GM15510 (cell line): ENCODE measurements around the gene RIPK4.

Source experiments
- POLR2A ChIP-seq: IDR thresholded peaks from 3 replicates; pipeline ENCODE4 v1.6.1; 2011; ENCODE audit warnings: borderline replicate concordance; ENCODE audit not compliant: insufficient read length; ENCODE audit errors: extremely low read depth

The RIPK4 gene

DNA sequence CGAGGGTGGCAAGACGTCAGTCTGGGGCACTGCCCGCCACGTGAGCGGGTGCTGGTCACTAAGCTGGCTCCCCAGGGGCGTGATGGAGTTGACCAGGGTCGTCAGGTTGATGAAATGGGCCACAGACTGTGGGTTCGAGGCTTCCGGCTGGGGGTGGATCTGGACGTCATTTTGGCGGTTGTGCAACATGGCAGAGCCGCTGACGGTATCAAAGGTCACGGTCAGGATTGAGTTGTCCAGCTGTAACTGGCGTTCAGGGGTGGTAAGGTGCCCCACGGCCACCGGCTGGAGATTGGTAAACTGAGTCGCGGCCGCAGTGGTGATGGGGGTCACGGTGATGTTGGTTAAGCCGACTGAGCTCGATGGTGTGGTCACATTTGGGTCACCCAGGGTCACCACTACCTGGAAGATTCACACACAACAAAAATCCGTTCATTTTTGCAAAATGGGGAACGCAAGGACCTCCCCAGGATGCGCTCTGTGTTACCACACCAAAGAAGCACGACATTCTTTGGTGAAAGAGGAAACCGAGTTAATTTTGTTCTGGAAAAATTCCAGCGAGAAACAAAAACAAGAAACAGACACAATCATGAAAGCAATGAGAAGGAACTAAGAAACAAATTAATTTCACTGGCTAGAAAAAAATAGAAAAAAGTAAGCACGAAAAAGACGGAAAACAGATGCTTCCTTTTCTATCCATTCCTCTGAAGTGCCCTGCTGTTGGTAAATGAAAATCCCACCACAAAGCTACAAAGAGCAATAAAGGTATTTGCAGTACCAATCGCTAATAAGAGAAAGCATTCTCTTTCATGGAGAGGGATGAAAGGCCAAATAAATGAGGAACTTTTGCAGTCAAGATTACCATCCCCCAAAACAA lies 34.7 kb upstream of the RIPK4 start:
- TF ChIP-seq POLR2A = no peak

DNA sequence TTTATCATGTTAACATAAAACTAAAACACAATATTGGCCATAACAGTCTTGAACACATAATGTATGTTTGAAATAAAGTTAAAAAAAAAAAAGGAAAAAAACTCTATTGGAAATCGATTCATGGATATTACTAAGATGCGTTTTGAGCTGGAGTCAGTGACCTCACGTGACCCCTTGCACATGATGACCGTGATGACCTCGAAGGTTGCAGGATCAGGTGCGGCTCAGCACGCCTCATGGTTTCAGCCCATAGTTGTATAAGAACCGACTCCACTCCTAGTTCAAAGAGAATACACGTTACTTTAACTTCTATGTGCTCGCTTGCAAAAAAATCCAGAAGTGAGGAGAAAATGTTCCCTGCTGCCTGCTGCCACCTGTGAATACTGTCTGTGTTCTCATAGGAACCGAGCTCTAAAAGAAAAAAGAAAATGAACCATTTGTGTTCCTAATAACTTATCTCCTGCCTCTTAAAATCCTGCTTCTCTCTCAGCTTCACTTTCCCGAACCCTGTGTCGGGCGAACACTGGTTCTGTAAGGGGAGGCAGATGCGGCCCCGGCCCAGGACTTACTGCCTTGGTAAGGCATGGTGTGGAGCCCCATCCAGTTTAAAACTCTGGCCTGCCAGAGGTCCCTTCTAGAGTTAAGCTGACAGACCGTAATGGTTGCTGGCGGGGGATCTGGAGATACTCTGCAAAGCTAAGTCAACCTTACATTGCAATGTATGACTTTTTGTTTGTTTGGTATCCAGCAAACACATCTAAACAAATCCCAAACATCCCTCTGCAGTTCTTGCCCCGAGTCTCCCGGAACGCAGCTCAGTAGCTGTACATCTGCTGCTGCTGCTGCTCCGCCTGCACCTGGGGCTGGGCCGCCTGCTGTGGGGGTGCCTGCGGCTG lies 33.8 kb upstream of the RIPK4 start:
- TF ChIP-seq POLR2A = no peak

DNA sequence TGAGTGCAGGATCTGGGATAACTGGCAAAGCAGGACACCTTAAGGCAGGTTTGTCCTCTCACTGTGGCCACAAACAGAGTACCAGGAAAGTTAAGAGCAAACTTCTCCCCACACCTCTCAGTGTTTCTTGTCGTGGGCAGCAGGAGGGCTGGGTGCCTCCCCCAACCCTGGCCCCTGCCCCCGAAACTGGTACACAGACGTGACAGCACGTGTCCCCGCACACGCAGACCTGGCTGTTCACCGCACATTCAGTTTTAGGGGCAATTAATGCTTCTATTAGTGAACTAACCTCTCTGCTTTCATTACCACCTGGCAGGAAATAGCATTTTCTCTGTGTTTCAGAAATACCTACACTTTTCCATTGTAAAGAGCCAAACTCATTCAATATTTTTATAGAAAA lies 32.9 kb upstream of the RIPK4 start:
- TF ChIP-seq POLR2A = no peak

DNA sequence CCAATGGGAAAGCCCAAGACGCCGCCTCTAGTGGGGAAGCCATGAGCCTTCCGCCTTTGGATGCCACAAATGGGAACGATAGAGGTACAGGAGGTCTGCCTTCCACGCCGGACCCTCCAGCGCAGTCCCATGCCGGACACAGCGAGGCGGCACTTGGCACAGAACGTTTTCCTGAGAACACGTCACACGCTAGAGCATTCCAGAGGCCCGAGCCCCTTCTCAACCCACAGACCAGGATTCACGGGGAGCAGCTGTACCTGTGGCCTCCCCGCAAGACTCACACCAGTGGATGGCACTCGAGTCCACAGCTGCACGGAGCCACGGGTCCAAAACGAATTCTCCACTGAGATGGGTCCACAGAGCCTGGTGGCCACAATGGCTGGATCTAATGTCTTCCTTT lies 31.5 kb upstream of the RIPK4 start:
- no peak for TF ChIP-seq POLR2A

DNA sequence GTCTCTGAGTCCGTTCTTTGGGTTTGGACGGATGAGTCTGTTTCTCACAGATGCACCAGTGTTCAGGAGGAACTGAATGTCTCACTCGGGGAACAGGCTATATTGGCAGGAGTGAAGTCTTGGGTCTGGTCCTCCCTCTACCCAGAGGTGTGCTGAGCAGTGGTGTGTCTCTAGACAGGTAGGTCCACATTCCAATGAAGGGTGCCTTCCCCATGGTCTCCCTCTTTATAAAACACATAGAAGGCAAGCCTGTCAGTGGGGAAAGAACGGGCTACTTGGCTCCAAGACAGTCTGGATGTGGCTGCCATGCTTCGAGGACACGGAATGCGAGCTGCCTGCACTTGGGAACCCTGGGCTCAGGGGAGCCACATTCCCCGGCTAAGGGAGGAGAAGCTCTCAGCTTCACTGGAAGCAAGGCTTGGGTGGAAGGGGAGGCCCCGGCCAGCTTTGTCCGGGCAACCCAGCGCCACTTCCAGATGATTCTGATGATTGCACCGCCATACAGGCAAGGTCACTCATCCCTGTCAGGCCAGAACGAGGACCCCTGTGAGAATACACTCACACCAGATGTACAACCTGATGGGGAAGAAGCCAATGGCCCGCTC lies 29.7 kb upstream of the RIPK4 start:
- no peak for TF ChIP-seq POLR2A

DNA sequence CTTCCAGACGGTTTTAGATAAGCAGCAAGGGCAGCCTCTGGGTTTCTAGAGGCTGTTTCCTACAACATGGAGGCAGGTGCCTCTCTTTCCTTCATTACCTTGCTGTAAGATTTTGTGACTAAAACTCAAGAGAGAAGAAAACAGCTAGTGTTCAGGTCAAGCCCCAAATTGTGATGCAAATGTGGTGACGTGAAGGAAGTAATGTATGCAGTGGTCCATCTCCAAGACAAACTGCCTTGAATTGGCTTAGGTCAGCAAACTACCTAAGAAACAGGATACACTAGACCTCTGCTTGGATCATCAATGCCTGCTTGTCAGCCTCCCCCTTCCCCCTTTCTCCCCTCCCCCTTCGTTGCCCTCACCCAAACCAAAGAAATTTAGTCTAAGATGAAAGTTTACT lies 28.9 kb upstream of the RIPK4 start:
- no peak for TF ChIP-seq POLR2A

DNA sequence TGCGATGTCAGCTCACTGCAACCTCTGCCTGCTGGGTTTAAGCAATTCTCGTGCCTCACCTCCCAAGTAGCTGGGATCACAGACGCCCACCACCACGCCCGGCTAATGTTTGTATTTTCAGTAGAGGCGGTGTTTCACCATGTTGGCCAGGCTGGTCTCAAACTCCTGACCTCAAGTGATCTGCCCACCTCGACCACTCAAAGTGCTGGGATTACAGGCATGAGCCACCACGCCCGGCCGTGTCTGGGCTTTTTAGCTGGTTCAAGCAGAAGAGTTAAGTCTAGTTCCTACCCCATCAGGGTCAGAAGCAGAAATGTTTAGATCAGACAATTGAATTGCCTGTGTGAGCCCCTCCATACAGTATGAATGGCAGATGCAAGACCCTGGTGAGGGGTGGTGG lies 27.7 kb upstream of the RIPK4 start:
- no peak for TF ChIP-seq POLR2A

DNA sequence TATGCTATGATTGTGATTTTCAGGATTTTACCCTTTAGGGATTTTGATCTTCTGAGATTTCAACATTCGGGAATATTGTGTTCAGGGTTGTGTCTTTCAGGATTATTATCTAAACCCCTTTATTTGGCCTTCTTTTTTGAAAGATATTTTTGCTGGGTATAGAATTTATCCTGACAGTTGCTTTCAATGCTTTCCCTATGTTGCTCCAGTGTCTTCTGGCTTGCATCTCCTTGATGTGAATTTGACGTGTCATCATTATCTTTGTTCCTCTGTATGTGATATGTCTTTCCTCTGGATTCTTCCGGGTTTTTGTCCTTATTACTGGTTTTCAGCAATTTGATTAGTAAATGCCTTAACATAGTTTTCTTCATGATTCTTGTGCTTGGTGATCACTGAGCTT lies 25.9 kb upstream of the RIPK4 start:
- TF ChIP-seq POLR2A = no peak

DNA sequence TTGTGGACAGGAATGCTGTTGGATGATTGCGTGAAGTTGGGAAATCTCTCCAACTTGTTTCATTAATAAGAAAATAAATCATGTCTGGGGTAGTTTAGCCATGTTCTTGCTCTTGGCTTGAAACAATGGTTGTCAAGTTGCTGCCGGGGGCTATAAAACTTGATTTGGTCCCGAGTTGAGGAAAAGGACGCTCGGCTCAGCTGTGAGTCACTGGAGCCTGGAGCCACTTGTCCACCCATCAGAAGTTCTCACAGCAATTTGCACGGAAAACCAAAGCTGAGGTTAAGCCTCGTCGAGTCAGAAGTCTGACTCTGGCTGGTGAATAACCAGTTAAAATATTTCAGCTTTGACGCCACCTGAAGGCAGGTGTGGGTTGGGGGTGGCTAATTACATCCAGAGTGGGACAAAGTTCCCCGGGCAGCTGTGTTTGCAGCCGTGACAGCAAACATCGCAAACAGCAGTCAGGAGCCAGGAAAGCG lies 19.7 kb upstream of the RIPK4 start:
- TF ChIP-seq POLR2A = no peak

DNA sequence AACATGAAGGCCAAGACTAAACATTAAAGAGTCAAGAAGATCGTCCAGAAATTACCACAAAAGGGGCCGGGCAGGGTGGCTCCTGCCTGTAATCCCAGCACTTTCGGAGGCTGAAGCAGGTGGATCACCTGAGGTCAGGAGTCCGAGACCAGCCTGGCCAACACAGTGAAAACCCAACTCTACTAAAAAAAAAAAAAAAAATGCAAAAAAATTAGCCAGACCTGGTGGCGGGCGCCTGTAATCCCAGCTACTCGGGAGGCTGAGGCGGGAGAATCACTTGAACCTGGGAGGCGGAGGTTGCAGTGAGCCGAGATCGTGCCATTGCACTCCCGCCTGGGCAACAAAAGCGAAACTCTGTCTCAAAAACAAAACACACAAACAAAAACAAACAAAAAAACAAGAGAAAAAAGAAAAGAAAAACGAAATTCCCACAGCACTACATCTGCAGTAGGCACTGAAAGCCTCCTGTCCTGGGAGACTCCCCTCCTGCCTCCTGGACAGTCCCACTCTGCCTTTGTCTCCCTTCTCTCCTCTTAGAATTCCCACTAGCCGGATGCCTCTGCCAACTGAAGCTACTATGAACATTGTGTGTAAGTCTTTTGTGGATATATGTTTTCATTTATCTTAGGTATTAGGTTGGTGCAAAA lies 17.7 kb upstream of the RIPK4 start:
- no peak for TF ChIP-seq POLR2A

DNA sequence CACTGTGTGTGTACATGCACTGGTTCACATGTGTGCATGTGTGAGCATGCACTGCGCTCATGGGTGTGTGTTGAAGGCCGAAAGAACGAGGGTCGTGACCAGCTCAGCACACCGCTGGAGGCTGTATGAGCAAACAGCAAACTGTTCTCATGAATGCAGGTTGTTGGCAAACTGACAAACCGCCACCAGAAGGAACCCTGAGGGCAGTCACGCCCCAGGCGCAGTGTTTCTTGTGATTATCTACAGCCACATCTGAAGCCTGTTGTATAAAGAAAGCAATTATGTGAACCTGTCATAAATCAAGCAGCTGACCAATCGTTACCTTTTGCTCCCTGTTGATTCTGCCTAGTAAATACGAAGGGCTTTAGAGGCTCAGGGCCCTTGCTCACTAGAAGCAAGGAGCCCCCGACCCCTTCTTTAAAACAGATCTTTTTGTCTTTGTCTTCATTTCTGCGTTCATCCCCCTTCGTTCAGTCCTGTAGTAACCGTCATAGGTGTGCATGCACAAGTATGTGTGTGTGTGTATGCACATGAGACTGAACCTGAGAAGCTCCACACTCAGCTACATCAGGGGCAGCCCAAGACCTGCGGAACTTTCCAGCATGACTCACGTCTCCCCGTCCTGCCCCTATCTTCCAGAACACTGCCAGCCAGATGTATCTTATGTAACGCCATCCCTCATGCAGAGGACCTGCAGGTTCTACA lies 16.8 kb upstream of the RIPK4 start:
- TF ChIP-seq POLR2A = no peak

DNA sequence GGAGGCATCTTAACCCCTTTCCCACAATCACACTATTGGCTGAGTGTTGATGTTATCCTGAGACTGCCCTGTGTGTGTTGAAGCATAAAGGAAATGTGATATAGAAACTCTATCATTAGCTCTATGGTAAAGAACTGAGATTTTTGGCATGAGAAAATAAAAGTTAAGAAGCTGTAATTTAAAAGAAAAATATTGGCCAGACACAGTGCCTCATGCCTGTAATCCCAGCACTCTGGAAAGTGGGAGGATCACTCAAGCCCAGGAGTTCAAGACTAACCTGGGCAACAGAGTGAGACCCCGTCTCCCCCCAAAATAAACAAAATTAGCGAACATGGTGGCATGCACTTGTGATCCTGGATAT lies 14.2 kb upstream of the RIPK4 start:
- TF ChIP-seq POLR2A = no peak

DNA sequence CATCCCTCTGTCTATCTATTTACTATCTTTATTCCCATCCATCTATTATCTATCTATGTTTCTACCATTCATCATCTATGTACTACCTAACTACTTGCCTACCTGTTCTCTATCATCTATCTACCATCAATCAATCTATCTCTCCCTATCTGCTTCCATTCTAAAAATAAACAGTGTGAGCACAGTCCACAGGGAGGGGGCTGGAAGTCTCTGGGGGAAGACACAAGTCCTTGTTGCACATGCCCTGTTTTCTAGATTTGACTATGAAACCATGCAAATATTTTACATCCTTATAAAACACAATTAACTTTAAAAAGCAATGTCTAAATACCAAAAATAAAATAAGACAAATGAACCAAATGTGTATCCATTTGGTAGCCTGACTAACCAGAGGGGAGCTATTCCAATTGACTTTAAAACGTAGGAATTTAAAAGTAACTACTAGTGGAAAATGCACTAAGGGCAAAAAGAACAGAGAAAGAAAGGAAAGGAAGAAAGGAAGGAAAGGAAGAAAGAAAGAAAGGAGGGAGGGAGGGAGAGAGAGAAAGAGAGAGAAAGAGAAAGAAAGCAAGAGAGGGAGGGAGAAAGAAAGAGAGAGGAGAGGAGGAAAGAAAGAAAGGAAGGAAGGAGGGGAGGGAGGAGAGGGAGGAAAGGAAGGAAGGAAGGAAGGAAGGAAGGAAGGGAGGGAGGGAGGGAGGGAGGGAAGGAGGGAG lies 13.6 kb upstream of the RIPK4 start:
- TF ChIP-seq POLR2A = no peak

DNA sequence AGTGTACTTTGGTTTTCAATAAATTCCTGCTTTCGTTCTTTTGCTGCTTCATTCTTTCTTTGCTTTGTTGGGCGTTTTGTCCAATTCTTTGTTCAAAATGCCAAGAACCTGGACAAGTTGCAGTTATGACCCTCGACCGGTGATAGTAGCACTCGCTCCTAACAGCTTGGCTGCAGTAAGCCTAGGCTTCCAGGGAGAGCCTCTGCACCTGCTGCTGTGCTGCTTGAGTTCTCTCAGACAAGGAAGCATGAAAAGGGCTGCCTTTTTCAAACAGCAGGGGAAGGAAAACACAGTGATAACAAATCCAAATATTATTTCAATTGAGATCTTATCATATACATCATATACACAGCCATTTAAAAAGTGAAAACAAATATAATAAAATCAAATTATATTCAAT lies 12.8 kb upstream of the RIPK4 start:
- TF ChIP-seq POLR2A = no peak

DNA sequence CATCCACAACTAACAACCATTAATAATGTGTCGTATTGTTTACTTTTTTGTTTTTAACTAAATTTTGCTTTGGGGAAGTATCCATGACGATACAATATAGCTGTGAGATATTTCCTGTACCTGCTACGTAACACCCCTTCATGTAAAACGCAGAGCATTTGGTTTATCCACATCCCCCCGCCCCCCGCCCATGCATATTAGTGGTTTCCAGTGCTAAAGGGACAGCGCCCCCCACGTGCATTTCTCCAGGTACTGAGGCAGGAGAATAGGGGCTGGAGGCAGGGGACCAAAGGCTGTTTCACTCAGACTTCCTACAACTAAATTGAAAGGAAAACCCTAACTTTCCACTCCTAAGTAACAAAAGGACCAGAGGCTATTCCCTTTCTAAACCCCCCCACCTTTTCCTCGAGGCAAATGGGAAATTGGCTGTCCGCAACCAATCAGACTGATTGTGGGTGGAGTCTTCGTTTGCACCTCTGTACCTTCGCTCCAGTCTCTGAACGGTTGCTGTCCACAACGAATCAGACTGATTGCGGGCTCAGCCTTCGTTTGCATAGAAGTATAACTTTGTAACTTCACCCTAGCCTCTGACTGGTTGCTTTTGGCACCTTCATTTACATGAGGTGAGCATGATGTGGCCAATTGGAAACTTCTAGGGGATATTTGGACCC lies 12.2 kb upstream of the RIPK4 start:
- TF ChIP-seq POLR2A = no peak
